ENCODE measurements around the gene ELOVL3. TPM values are rescaled to one million over a fixed set of nuclear protein-coding genes. Genes with fewer than 3 reads are reported as not detected.

The ELOVL3 gene
- total and polyA plus RNA-seq, 10 of the 15 experiments (the other 5 are each of a cell fraction or from before 2014, with no cell fraction given) = 0.10 to 0.18 (median 0.11) TPM; not detected in 7

DNA sequence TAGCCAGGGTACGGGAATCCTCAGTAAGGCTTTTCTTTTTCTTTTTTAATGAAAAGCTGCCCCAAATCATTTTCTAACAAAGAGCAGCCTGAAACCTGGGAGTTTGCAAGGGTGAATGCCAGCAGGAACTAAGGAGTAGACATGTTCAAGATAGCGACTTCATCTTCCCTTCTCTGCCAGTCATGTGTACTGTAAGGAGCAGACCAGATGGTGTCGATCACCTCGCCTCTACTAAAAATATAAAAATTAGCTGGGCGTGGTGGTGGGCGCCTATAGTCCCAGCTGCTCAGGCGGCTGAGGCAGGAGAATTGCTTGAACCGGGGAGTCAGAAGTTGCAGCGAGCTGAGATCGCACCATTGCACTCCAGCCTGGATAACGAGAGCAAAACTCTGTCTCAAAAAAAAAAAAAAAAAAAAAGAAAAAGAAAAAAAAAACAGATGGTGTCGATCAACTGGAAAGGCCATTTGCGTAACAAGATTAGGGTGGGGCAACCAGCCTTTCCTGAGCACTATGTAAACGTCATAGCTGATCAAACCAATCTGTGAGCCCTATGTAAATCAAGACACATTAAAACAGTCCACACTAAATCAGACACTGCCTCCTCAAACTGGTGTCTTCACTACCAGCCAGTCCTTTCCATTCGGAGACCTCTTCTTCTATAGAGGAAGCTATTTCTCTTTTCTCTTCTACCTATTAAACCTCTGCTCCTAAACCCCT lies 40.1 kb upstream of the ELOVL3 start:
- Histone ChIP-seq H3K4me3 (no peak overlapping the region), H3K79me2 (ENCODE audit: control insufficient read depth, insufficient read depth, low read length) (no peaks in the 10 kb centered on the region), H4K20me1 (ENCODE audit: control insufficient read depth, insufficient read depth) (no peaks in the 10 kb centered on the region), H3K27ac (ENCODE audit: control insufficient read depth, insufficient read depth) (no peak overlapping the region), H3K9me3 (replicated peaks; ENCODE audit: control insufficient read depth, insufficient read depth, low read length) (peaks cover 5% of the 10 kb centered on the region; the same call in 1 of the 3 replicates), H3K9ac (ENCODE audit: control insufficient read depth, insufficient read depth, low read length) (no peak overlapping the region), H2AFZ (ENCODE audit: control insufficient read depth, low read depth, low read length) (no peak overlapping the region), H3K27me3 (replicated peaks in 1 of 2; ENCODE audit: control insufficient read depth in 2 of 2, insufficient read depth in 2 of 2, low read length in 1 of 2) (no peaks in the 10 kb centered on the region), H3K36me3 (ENCODE audit: control insufficient read depth in 2 of 2, insufficient read depth in 2 of 2, low read length in 1 of 2) (no peaks in the 10 kb centered on the region), H3K4me2 (ENCODE audit: control insufficient read depth, insufficient read depth) (no peak overlapping the region), H3K4me1 (ENCODE audit: control insufficient read depth, insufficient read depth, low read length) (peaks cover 11% of the 10 kb centered on the region)
- RAD21 ChIA-PET (ENCODE audit: unreplicated experiment) = no interaction called here
- BruUV-seq (replicated peaks) = no TSS peak
- POLR2A ChIA-PET = interaction anchor here (0.7 to 1.0 kb wide), 2 partner anchors 15 to 125 kb away, joined by 3 to 5 read pairs; no protein-coding TSS in a partner anchor
- no peak for TF ChIP-seq YY1 (IDR thresholded peaks at IDR 0.05; ENCODE audit: low read depth, low read length)
- TF ChIP-seq FOXK2 (IDR thresholded peaks at IDR 0.05) = no peak
- no peak for TF ChIP-seq CREB1 (IDR thresholded peaks at IDR 0.05; ENCODE audit: low read depth)
- TF ChIP-seq, protein P1, sequence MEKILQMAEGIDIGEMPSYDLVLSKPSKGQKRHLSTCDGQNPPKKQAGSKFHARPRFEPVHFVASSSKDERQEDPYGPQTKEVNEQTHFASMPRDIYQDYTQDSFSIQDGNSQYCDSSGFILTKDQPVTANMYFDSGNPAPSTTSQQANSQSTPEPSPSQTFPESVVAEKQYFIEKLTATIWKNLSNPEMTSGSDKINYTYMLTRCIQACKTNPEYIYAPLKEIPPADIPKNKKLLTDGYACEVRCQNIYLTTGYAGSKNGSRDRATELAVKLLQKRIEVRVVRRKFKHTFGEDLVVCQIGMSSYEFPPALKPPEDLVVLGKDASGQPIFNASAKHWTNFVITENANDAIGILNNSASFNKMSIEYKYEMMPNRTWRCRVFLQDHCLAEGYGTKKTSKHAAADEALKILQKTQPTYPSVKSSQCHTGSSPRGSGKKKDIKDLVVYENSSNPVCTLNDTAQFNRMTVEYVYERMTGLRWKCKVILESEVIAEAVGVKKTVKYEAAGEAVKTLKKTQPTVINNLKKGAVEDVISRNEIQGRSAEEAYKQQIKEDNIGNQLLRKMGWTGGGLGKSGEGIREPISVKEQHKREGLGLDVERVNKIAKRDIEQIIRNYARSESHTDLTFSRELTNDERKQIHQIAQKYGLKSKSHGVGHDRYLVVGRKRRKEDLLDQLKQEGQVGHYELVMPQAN (conservative IDR thresholded peaks at IDR 0.05) = no peak
- SMC1A ChIA-PET (ENCODE audit: uncharacterized antibody, unreplicated experiment) = interaction anchor here (0.6 kb wide), 1 partner anchor 108 kb away, joined by 3 read pairs; no protein-coding TSS in a partner anchor
- in situ Hi-C loops (cut with MboI) = no loop called here
- 64% methylated on average over 14 of the region's 15 CpGs for WGBS (ENCODE audit: insufficient coverage, insufficient replicate concordance, low lambda C conversion rate, missing lambda C conversion rate)
- no peak for DNase-seq (ENCODE audit: low read depth, low spot score)
- no peak for ATAC-seq
- FAIRE-seq = no peak
- intact Hi-C loops (cut with micrococcal nuclease; ENCODE audit: unreplicated experiment) = no loop called here
- CTCF ChIA-PET = interaction anchor here (0.6 to 6.6 kb wide), 3 partner anchors 16 to 176 kb away, joined by 3 to 61 read pairs (median 3); no protein-coding TSS in a partner anchor
